Activated CD4-positive, alpha-beta memory T cell treated with anti-CD3 and anti-CD28 coated beads for 36 hours (primary cell): ENCODE measurements around the gene CACNA2D2. TPM values are rescaled to one million over a fixed set of nuclear protein-coding genes. Genes with fewer than 3 reads are reported as not detected.

Experiments
- CTCF ChIA-PET: fragments of 350-600 bp; sonication (Branson Sonifier 250); formaldehyde crosslinking; loops from one replicate; lab custom pipeline; 2021; ENCODE audit warnings: antibody characterized with exemption, inconsistent platforms; lab: Charles Lee
- POLR2A ChIA-PET: fragments of 350-600 bp; sonication (Branson Sonifier 250); formaldehyde crosslinking; loops from one replicate; lab custom pipeline; 2021; ENCODE audit warnings: antibody characterized with exemption; lab: Charles Lee
- DNase-seq: peaks from one replicate; pipeline ENCODE4 v3.0.0-alpha.2; 2020
- H3K27ac Mint-ChIP-seq: one replicate; pipeline ENCODE4 v1.8.0; 2021; ENCODE audit warnings: mixed read lengths
- H3K27me3 Mint-ChIP-seq: one replicate; pipeline ENCODE4 v1.8.0; 2021; ENCODE audit warnings: mixed read lengths
- H3K36me3 Mint-ChIP-seq: one replicate; pipeline ENCODE4 v1.8.0; 2021; ENCODE audit warnings: mixed read lengths
- H3K4me1 Mint-ChIP-seq: one replicate; pipeline ENCODE4 v1.8.0; 2021; ENCODE audit warnings: low read depth, mixed read lengths
- H3K4me3 Mint-ChIP-seq: one replicate; pipeline ENCODE4 v1.8.0; 2021; ENCODE audit warnings: mild to moderate bottlenecking, mixed read lengths
- H3K9me3 Mint-ChIP-seq: one replicate; pipeline ENCODE4 v1.8.0; 2021; ENCODE audit warnings: mixed read lengths
- intact Hi-C: fragments of 100-400 bp; cut with micrococcal nuclease; formaldehyde crosslinking; loops from one replicate; pipeline ENCODE4 v1.15.1; 2023
- total RNA-seq, 2 experiments: library from RNA; stranded (reverse); gene quantifications; one replicate each; pipeline ENCODE4 v1.2.3, GENCODE V29; 2021

CACNA2D2 gene
- total RNA-seq, 2 experiments from 2014 or later: 0.63 to 0.69 TPM

- no peak overlapping the region for H3K4me3 Mint-ChIP-seq
- no peak overlapping the region for H3K27ac Mint-ChIP-seq
- H3K9me3 Mint-ChIP-seq: no peaks in the 10 kb centered on the region
- H3K4me1 Mint-ChIP-seq: no peaks in the 10 kb centered on the region
- ChIA-PET POLR2A (no interaction called here), CTCF (interaction anchor here (1.0 kb wide), 1 partner anchor 150 kb away, joined by 3 read pairs; no protein-coding TSS in a partner anchor)
- H3K27me3 Mint-ChIP-seq: no peaks in the 10 kb centered on the region
- no peaks in the 10 kb centered on the region for H3K36me3 Mint-ChIP-seq
- DNase-seq: no peak
- intact Hi-C loops: no loop called here
Observed at GRCh38 chr3:50392101-50392715, 111.2 kb downstream of the CACNA2D2 start.

GRCh38 chr3:50390508-50391224 lies 112.8 kb downstream of the CACNA2D2 start:
- Mint-ChIP-seq H3K4me3 (no peak overlapping the region), H3K27me3 (no peaks in the 10 kb centered on the region), H3K9me3 (no peaks in the 10 kb centered on the region), H3K4me1 (no peaks in the 10 kb centered on the region), H3K27ac (no peak overlapping the region), H3K36me3 (no peaks in the 10 kb centered on the region)
- ChIA-PET CTCF (no interaction called here), POLR2A (no interaction called here)
- DNase-seq: no peak
- intact Hi-C loops: no loop called here

- no peaks in the 10 kb centered on the region for H3K27me3 Mint-ChIP-seq
- POLR2A ChIA-PET: no interaction called here
- no peaks in the 10 kb centered on the region for H3K4me1 Mint-ChIP-seq
- CTCF ChIA-PET: no interaction called here
- no peaks in the 10 kb centered on the region for H3K36me3 Mint-ChIP-seq
- intact Hi-C loops: no loop called here
- DNase-seq: no peak
- no peak overlapping the region for H3K27ac Mint-ChIP-seq
- H3K9me3 Mint-ChIP-seq: no peaks in the 10 kb centered on the region
- no peak overlapping the region for H3K4me3 Mint-ChIP-seq
Observed at GRCh38 chr3:50389414-50389767, 114.0 kb downstream of the CACNA2D2 start.

- Mint-ChIP-seq H3K27me3 (no peaks in the 10 kb centered on the region), H3K9me3 (no peaks in the 10 kb centered on the region), H3K4me1 (no peaks in the 10 kb centered on the region), H3K36me3 (no peaks in the 10 kb centered on the region), H3K27ac (no peak overlapping the region), H3K4me3 (no peak overlapping the region)
- ChIA-PET POLR2A (no interaction called here), CTCF (no interaction called here)
- intact Hi-C loops: no loop called here
- DNase-seq: no peak
Observed at GRCh38 chr3:50388720-50389413, 114.6 kb downstream of the CACNA2D2 start.

- Mint-ChIP-seq H3K4me3 (no peak overlapping the region), H3K9me3 (no peaks in the 10 kb centered on the region), H3K27ac (no peak overlapping the region), H3K4me1 (no peaks in the 10 kb centered on the region), H3K36me3 (no peaks in the 10 kb centered on the region), H3K27me3 (no peaks in the 10 kb centered on the region)
- POLR2A ChIA-PET: no interaction called here
- intact Hi-C loops: no loop called here
- DNase-seq: no peak
- CTCF ChIA-PET: interaction anchor here (1.5 kb wide), 1 partner anchor 154 kb away, joined by 5 read pairs; no protein-coding TSS in a partner anchor
Observed at GRCh38 chr3:50388016-50388719, 115.3 kb downstream of the CACNA2D2 start.

- ChIA-PET CTCF (interaction anchor here (1.1 kb wide), 1 partner anchor 50 kb away, joined by 3 read pairs; no protein-coding TSS in a partner anchor), POLR2A (no interaction called here)
- no peaks in the 10 kb centered on the region for H3K9me3 Mint-ChIP-seq
- no peak for DNase-seq
- H3K4me3 Mint-ChIP-seq: no peak overlapping the region
- intact Hi-C loops: no loop called here
- H3K27ac Mint-ChIP-seq: no peak overlapping the region
- H3K4me1 Mint-ChIP-seq: no peaks in the 10 kb centered on the region
- H3K36me3 Mint-ChIP-seq: no peaks in the 10 kb centered on the region
- no peaks in the 10 kb centered on the region for H3K27me3 Mint-ChIP-seq
Observed at GRCh38 chr3:50385754-50386153, 117.7 kb downstream of the CACNA2D2 start.

- CTCF ChIA-PET: interaction anchor here (1.0 kb wide), 1 partner anchor 37 kb away, joined by 3 read pairs; no protein-coding TSS in a partner anchor
- no peaks in the 10 kb centered on the region for H3K4me1 Mint-ChIP-seq
- no peak overlapping the region for H3K27ac Mint-ChIP-seq
- H3K4me3 Mint-ChIP-seq: no peak overlapping the region
- H3K27me3 Mint-ChIP-seq: no peaks in the 10 kb centered on the region
- intact Hi-C loops: no loop called here
- no peaks in the 10 kb centered on the region for H3K9me3 Mint-ChIP-seq
- POLR2A ChIA-PET: interaction anchor here (1.0 kb wide), 1 partner anchor 14 kb away, joined by 4 read pairs; no protein-coding TSS in a partner anchor
- no peaks in the 10 kb centered on the region for H3K36me3 Mint-ChIP-seq
- DNase-seq: no peak
Observed at GRCh38 chr3:50383750-50384149, 119.7 kb downstream of the CACNA2D2 start.

GRCh38 chr3:50382722-50383121 lies 120.7 kb downstream of the CACNA2D2 start:
- Mint-ChIP-seq H3K9me3 (no peaks in the 10 kb centered on the region), H3K27me3 (no peaks in the 10 kb centered on the region), H3K4me3 (no peak overlapping the region), H3K4me1 (no peaks in the 10 kb centered on the region), H3K27ac (no peak overlapping the region), H3K36me3 (no peaks in the 10 kb centered on the region)
- POLR2A ChIA-PET: interaction anchor here (1.0 kb wide), 1 partner anchor 15 kb away, joined by 4 read pairs; no protein-coding TSS in a partner anchor
- CTCF ChIA-PET: interaction anchor here (1.0 kb wide), 1 partner anchor 36 kb away, joined by 3 read pairs; no protein-coding TSS in a partner anchor
- no peak for DNase-seq
- intact Hi-C loops: no loop called here

- intact Hi-C loops: no loop called here
- Mint-ChIP-seq H3K27me3 (no peaks in the 10 kb centered on the region), H3K4me3 (no peak overlapping the region), H3K27ac (no peak overlapping the region), H3K36me3 (no peaks in the 10 kb centered on the region), H3K4me1 (no peaks in the 10 kb centered on the region), H3K9me3 (no peaks in the 10 kb centered on the region)
- CTCF ChIA-PET: no interaction called here
- POLR2A ChIA-PET: no interaction called here
- DNase-seq: no peak
Observed at GRCh38 chr3:50381383-50381782, 122.1 kb downstream of the CACNA2D2 start.

- DNase-seq: no peak
- no peaks in the 10 kb centered on the region for H3K36me3 Mint-ChIP-seq
- H3K9me3 Mint-ChIP-seq: no peaks in the 10 kb centered on the region
- no peak overlapping the region for H3K27ac Mint-ChIP-seq
- H3K27me3 Mint-ChIP-seq: no peaks in the 10 kb centered on the region
- intact Hi-C loops: no loop called here
- POLR2A ChIA-PET: no interaction called here
- CTCF ChIA-PET: no interaction called here
- no peaks in the 10 kb centered on the region for H3K4me1 Mint-ChIP-seq
- no peak overlapping the region for H3K4me3 Mint-ChIP-seq
Observed at GRCh38 chr3:50380405-50381085, 122.9 kb downstream of the CACNA2D2 start.

- H3K27me3 Mint-ChIP-seq: no peaks in the 10 kb centered on the region
- no peak for DNase-seq
- no peak overlapping the region for H3K4me3 Mint-ChIP-seq
- H3K4me1 Mint-ChIP-seq: no peaks in the 10 kb centered on the region
- H3K27ac Mint-ChIP-seq: no peak overlapping the region
- ChIA-PET POLR2A (no interaction called here), CTCF (no interaction called here)
- intact Hi-C loops: no loop called here
- no peaks in the 10 kb centered on the region for H3K9me3 Mint-ChIP-seq
- no peaks in the 10 kb centered on the region for H3K36me3 Mint-ChIP-seq
Observed at GRCh38 chr3:50378757-50379156, 124.7 kb downstream of the CACNA2D2 start.
